HG03045 (cell line): ENCODE data around the gene CCDC8.
"Not testable (repeated sequence)": the region's sequence is repeated elsewhere in the genome, so short reads cannot be mapped to it uniquely, and the experiment has no call there.

Source experiments
- ATAC-seq: cut with Tn5 transposase; IDR thresholded peaks from one replicate; pipeline ENCODE4 v1.9.1; 2021; ENCODE audit warnings: mild to moderate bottlenecking, moderate library complexity; ENCODE audit not compliant: unreplicated experiment

The CCDC8 gene

GRCh38 chr19:46404753-46405468 lies 8.5 kb downstream of the CCDC8 start:
- ATAC-seq = no peak

DNA sequence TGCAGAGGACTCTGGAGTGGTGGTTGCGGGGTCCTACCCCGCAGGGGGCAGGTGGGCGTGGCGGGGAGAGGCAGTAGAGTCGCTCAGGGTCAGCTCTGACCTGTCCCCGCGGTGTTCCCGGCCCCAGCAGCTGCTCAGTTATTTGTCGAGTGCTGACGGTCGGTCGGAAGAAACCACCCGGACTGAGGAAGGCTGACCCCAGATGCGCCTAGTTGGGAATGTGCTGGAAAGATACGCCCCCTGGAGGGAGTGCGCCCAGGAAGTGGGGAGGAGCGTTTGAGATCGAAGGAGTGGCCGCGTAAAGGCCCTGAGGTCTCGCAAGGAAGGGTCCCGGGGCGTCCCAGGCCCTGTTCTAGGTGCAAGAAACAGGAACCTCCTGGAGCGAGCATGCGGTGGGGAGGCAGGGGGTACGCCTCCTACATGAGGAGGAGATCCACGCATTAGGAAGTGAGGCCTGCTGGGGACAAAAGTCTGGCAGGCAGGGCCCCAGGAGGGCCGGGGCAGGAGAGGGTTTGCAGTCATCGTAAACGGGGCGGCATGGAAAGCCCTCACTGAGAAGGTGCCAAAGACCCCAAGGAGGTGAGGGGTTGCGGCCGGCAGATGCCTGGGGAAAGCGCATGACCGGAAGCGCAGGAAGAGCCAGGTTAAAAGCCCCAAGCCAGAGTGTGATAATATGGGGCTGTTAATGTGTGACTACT lies 9.2 kb downstream of the CCDC8 start:
- ATAC-seq = no peak

DNA sequence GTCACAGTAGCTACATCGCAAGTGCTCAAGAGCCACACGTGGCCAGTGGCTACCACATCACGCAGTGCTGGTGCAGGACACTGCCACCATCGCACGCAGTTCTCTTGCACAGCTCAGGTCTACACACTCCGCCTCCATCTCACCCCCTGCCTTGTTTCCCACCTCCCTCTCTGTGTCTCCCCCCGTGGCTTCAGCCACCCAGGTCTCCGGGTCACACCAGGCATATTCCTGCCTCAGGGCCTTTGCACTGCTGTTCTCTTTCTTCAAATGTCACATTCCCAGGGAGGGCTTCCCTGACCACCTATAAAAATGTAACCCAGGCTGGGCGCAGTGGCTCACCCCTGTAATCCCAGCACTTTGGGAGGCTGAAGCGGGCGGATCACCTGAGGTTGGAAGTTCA lies 10.6 kb downstream of the CCDC8 start:
- ATAC-seq = no peak

DNA sequence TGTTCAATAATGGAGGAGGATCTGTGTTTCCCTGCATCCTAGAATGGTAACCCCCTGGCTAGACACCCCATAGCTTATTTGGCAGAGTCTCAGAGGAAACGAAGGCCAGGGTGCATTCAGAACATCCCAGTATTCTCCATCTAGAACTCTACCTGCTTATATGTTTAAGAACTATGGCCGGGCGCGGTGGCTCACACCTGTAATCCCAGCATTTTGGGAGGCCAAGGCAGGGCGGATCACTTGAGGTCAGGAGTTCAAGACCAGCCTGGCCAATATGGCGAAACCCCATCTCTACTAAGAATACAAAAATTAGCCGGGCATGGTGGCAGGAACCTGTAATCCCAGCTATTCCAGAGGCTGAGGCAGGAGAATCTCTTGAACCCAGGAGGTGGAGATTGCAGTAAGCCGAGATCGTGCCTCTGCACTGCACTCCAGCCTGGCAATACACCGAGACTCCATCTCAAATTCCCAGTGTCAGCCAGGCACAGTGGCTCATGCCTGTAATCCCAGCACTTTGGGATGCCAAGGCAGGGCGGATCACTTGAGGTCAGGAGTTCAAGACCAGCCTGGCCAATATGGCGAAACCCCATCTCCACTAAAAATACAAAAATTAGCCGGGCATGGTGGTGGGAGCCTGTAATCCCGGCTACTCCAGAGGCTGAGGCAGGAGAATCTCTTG lies 15.4 kb downstream of the CCDC8 start:
- not testable (repeated sequence) for ATAC-seq

- ATAC-seq = no peak
These were observed 19.0 kb downstream of the CCDC8 start for GRCh38 chr19:46394402-46394797.

- no peak for ATAC-seq
These were observed 19.6 kb downstream of the CCDC8 start for GRCh38 chr19:46393456-46394401.

DNA sequence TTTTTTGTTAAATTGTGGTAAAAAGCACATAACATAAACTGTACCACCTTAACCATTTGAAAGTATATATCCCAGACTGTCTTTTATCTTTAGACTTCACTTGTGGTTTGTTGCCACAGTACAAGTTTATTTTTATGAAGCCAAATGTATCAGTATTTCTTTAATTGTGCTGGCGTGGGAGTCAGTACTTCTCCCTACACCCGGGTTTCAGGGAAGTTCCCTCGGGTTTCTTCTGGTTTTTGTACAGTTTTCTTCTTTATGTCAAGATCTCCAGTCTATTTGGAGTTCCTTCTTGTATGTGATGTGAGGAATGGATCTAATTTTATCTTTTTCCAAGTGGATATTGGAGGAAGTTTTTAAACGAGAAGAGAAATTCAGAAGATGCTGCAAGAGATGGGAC lies 20.5 kb downstream of the CCDC8 start:
- no peak for ATAC-seq

GRCh38 chr19:46392252-46392801 lies 21.0 kb downstream of the CCDC8 start:
- ATAC-seq = no peak

DNA sequence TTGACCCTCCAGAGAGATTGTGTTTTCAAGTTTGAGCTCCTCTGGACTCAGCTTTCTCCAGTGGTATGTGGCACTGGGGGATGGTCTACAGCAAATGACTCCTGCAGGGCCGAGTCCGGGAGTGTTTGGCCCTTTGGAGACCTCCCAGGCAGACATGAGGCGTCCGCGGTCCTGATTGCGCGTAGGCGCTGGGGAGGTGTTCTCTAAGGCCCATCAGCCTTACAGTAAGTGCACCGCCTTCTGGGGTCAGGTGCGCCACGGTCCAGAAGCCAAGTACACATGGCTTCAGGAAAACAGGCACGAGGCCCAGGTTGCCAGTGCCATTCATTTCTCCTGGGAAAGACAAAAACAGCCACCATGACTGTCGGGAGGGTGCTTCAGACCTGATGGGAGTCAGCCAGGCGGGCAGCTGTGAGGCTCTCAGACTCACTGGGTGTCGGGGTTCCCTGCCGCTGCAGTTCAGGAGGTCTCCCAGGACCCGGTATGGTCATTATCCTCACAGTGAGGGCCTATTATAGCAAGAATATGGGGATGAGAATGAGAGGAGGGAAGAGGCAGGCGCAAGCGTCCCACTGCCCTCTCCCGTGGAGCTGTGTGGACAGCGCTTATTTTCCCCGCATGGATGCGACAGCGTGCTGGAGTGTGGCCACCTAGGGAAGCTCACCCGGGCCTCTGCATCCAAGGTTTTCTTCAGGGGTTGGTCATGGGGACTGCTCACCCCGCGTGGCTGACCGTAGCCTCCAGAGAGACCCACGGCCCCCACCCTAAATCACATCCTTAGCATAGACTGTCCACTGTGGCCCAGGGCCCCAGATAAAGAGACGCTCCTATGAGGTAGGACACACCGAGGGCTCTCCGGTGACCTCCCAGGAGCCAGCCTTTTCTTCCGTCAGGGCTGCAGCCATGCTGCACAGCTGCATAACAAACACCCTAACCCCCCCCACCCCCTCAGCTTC lies 21.8 kb downstream of the CCDC8 start:
- no peak for ATAC-seq

- ATAC-seq = no peak
These were observed 22.5 kb downstream of the CCDC8 start for GRCh38 chr19:46390866-46391265.

- ATAC-seq = no peak
These were observed 23.1 kb downstream of the CCDC8 start for GRCh38 chr19:46390121-46390858.

DNA sequence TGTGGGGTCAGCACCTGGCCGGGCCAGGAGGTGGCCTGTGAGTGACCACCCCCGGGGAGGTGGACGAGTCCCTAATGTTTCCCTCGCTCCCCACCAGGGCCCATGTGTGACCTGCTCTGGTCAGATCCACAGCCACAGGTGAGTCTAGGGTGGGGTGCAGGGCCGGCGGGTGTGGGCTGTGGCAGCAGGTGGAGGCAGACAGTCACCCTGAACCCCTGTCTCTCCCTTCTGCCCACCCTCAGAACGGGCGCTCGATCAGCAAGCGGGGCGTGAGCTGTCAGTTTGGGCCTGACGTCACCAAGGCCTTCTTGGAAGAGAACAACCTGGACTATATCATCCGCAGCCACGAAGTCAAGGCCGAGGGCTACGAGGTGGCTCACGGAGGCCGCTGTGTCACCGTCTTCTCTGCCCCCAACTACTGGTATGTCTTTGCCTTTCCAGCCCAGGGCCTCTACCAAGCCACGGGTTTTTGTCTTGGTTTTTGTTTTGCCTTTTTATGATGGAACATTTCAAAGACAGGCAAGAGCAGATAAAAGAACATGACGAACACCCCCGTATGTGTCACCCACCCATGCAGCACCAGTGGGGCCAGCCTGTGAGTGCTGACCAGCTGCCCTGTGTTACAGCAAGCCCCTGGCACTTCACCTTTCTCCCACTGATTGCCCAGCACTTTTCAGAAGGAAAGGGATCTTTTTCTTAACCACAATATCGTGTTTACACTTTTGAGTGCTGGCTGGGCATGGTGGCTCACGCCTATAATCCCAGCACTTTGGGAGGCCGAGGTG lies 24.9 kb downstream of the CCDC8 start:
- ATAC-seq = no peak

- ATAC-seq = no peak
These were observed 25.6 kb downstream of the CCDC8 start for GRCh38 chr19:46387713-46388130.

GRCh38 chr19:46386996-46387712 lies 26.2 kb downstream of the CCDC8 start:
- ATAC-seq = no peak

- no peak for ATAC-seq
These were observed 27.2 kb downstream of the CCDC8 start for GRCh38 chr19:46386151-46386550.

DNA sequence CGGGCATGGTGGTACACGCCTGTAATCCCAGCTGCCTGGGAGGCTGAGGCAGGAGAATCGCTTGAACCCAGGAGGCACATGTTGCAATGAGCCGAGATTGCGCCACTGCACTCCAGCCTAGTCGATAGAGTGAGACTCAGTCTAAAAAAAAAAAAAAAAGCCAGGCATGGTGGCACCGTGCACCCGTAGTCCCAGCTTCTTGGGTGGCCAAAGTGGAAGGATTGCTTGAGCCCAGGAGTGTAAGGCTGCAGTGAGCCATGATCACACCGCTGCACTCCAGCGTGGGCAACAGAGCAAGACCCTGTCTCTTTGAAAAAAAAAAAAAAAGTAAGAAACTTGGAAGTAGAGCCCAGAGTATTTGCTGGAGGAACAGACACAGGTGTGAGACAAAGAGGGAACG lies 27.7 kb downstream of the CCDC8 start:
- no peak for ATAC-seq

- ATAC-seq = no peak
These were observed 29.0 kb downstream of the CCDC8 start for GRCh38 chr19:46384396-46384795.
